ENCODE measurements around the gene DCAF11. TPM values are rescaled to one million over a fixed set of nuclear protein-coding genes. Genes with fewer than 3 reads are reported as not detected.

The DCAF11 gene
- total and polyA plus RNA-seq, 2 of the 8 experiments (the other 6 are each of a cell fraction or from before 2014, with no cell fraction given) = 60.4 to 63.6 TPM

GRCh38 chr14:24100197-24100981 lies 14.2 kb upstream of the DCAF11 start (continued):
- TF ChIP-seq JUND (IDR thresholded peaks at IDR 0.05; ENCODE audit: low read length) = no peak
- TF ChIP-seq BACH1 (IDR thresholded peaks at IDR 0.05; ENCODE audit: low read length) = no peak
- no peak for TF ChIP-seq GTF2F1 (IDR thresholded peaks at IDR 0.05; ENCODE audit: borderline replicate concordance, low read depth, low read length)
- TF ChIP-seq NANOG (IDR thresholded peaks at IDR 0.05; ENCODE audit: insufficient read depth, low read depth, low read length, poor library complexity, severe bottlenecking) = no peak
- no peak for TF ChIP-seq CBX8 (IDR thresholded peaks at IDR 0.05; ENCODE audit: borderline replicate concordance, low read depth, low read length)
- no peak for TF ChIP-seq KDM1A (IDR thresholded peaks at IDR 0.05; ENCODE audit: borderline replicate concordance, low read length)
- TF ChIP-seq SP4 (IDR thresholded peaks at IDR 0.05; ENCODE audit: low read length) = no peak

All from H1 (cell line).